GM08714 (cell line): Measurements from ENCODE around the gene PTBP1.
A peak's percentile ranks its signal among the peaks of the same experiment; 100 is the strongest.

ENCODE experiments used
- H3K4me3 ChIP-seq: fragments of 200-500 bp; sonication (Bioruptor generic); 2 replicates; pipeline ENCODE4 v1.5.1; 2014; ENCODE audit warnings: mild to moderate bottlenecking, low read length, inconsistent platforms
- ZNF274 ChIP-seq: IDR thresholded peaks from 2 replicates; pipeline ENCODE4 v1.6.1; 2012; ENCODE audit warnings: mild to moderate bottlenecking, low read depth, low read length

Gene PTBP1

DNA sequence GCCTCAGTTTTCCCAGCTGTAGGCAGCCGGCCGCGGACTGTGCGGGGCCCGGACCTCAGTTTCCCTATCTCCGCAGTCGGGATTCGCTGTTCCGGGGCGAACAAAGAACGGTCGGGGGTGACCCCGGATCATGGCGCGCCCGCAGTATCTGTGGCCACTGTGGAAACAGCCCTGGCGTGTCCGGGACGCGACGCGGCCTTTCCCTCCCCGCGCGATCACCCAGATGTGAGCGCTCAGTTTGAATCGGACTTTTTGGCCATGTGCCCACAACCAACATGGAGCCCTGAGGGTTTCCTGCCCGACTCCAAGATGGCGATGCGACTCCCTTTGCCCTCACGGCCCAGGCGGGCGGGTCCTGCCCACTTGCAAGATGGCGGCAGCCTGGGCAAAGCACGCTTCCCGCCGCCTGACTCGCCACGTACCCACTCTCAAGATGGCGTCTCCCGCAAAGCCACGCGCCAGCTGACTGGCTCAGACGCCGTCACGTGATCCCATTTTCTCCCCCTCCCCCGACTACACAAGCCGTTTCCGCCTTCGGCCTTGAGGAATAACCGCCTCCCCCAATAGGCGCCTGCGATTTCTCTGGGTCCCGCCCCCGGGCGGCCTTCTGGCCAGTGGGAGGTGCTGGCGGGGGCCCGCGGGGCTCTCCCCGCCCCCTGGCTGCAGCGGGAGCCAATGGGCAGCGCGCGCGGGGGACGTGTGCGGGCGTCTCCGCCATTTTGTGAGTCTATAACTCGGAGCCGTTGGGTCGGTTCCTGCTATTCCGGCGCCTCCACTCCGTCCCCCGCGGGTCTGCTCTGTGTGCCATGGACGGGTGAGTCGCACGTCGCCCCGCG is at the start of gene PTBP1:
Gene PTBP1 (plus strand): TSS at position 761 of the 836 bp plus-strand sequence. CDS start 46 bp downstream, at position 807.
- peak within 1 kb of the TSS; percentile 90 for H3K4me3 ChIP-seq
- no peak for TF ChIP-seq ZNF274

- TF ChIP-seq ZNF274: no peak
- H3K4me3 ChIP-seq: no peak overlapping the region
Measured at GRCh38 chr19:748274-748598, 49.0 kb upstream of the PTBP1 start.

DNA sequence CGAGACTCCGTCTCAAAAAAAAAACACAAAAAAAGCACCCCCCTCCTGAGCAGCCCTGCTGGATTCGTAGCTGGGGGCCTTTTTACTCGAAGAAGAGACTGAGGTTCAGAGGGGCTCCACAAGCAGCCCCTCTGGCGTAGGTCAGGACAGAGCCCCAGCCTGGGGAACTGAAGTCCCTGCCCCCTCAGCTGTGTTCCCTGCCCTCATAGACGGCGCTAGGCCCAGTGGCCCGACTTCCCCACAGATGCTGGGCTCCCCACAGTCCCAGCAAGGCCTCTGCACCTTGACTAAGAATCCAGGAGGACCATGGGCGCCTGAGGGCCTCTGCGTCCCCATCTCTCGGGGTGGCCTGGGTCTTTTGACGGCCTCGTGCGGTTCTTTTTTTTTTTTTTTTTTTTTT is 47.4 kb upstream of the PTBP1 start:
- no peak overlapping the region for H3K4me3 ChIP-seq
- TF ChIP-seq ZNF274: no peak

DNA sequence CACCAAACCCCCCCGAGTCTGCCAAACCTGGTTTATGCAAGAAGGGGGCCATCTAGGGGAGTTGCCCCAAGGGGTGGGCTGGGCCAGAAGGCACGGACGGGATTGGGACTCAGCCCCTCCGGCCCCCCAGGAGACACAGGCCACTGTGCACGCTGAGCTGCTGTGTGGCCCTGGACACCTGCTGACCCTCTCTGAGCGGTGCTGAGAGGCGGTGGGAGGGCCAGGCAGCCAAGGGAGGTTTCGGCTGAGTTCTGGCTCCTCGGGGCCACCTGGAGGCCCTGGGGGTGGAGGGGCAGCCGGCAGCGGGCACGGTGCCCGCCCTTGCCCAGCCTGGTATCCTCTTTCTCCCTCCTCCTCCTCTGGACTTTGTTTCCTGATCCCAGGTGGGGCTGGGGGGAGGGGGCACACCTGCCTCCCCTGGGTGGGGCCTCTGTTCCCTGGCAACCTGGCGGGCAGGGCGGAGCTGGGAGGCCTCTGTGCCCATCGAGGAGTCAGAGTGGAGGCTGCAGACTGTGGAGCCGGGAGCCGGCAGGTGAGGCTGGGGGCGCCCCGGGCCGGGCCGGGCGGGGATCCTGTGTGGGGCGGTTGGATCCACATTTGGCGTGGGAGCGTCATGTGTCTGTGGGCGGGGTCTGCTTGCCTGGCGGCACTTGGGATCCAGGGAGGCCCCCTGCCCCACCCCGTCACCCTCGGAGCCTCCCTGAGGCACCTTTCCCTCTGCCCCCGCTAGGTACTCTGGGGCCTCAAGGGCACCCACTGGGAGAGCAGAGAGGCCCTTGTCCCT is 46.4 kb upstream of the PTBP1 start, which contains the start of gene MISP:
Gene MISP (plus strand): TSS at position 473 of the 784 bp plus-strand sequence. CDS start 5,835 bp downstream, outside the sequence.
- TF ChIP-seq ZNF274: no peak
- no peak within 1 kb of the TSS for H3K4me3 ChIP-seq

DNA sequence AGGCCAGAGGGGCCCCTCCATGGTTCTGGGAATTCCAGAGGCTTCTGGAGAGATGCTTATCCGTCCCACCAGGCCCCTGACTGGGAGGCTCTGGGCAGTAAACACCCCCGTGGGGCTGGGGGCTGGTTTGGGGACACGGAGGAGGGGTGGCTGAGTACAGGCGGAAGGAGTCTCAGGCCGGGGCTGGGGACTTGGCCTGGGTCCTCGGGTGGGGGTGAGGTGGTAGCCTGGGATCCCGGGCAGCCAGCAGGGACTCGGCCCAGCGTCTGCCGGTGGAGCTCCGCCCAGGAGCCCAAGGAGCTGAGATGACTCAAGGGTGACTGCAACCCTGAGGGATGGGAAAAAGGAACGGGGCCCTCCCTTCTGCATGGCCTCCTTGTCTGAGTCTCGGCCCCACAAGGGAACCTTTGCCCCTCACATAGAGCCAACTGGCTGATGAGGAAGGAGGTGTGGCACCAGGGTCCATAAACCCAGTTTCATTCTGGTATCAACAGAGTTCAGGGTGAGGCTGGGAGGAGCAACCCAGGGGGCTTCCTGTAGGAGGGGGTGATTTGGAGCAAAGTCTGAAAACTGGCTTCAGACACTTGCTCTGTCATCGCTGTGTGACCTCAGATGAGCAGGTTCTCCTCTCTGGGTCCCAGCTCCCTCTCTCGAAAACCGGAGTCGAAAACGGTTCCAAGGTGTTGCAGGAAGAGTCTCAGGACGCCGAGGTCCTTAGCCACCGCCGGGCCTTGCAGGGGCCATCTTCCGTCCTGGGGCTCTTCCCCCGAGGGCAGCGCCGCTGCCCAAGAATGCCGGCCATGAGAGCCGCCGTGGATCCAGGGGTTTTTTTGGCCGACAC is 45.5 kb upstream of the PTBP1 start:
- no peak for TF ChIP-seq ZNF274
- H3K4me3 ChIP-seq: no peak overlapping the region

DNA sequence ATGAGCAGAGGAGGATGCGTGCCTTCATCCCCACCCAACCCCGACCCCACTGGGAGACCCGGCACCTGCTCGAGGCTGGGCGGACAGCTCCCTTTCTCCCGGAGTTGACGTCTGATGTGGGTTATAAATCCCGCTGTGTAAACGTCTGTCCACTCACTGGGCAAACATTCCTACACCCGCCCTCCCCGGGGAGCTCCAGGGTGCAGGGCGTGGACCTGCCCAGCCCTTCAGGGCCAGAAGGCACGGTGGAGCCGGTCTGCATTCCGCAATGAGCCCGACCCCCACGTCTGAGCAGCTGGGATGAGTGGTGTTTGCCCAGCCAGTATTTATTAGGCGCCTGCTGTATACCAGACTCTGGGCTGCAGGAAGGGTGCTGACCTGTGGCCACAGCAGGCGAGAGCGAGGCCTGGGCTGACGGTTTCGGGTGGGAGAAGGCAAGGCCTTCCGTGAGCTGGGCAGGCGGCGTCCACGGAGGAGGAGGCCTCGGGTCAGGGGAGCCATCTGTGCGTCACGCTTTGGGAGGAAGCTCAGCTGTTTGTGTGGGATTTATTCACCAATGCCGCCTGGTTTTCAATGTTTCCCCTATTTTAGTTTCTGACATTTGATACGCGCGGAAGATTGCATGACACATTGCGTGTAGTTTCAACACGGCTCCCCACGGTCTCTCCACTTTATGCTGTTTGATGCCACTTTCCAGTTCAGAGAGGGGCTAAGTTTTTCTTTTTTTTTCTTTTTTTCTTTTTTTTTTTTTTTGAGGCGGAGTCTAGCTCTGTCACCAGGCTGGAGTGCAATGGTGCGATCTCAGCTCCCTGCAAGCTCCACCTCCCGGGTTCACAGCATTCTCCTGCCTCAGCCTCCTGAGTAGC is 44.4 kb upstream of the PTBP1 start:
- no peak overlapping the region for H3K4me3 ChIP-seq
- TF ChIP-seq ZNF274: no peak

DNA sequence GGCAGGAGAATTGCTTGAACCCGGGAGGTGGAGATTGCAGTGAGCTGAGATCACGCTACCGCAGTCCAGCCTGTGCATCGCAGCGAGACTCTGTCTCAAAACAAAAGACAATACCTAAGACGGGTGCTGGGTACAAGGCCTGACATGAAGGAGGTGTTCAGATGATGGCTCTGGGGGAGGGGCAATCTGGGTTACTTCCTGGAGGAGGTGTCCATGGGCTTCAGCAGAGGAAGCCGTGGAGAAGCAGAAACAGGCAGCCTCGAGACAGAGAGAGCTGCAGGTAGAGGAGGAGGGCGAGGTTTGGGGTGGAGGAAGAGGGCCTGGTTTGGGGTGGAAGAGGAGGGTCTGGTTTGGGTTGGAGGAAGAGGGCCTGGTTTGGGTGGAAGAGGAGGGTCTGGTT is 42.7 kb upstream of the PTBP1 start:
- TF ChIP-seq ZNF274: no peak
- no peak overlapping the region for H3K4me3 ChIP-seq

DNA sequence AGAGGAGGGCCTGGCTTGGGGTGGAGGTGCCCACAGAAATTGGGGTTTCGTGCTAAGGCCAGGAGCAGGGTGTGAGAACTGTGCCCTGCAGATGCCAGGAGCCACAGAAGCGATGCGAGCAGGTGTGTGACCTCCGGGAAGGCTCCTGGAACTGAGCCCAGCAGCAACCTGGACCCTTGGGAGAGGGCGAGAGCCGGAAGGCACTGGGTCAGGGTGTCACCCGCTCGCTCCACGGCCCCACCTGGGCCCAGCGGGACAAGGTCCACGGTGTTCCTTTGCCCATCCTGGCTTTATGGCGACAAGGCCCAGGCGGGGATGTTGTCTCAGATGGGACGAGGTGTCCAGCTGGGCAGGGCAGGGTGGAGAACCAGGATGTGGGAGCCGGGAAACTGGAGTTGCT is 42.2 kb upstream of the PTBP1 start:
- H3K4me3 ChIP-seq: no peak overlapping the region
- TF ChIP-seq ZNF274: no peak

- no peak for TF ChIP-seq ZNF274
- no peak overlapping the region for H3K4me3 ChIP-seq
Measured at GRCh38 chr19:756236-756635, 41.0 kb upstream of the PTBP1 start.

DNA sequence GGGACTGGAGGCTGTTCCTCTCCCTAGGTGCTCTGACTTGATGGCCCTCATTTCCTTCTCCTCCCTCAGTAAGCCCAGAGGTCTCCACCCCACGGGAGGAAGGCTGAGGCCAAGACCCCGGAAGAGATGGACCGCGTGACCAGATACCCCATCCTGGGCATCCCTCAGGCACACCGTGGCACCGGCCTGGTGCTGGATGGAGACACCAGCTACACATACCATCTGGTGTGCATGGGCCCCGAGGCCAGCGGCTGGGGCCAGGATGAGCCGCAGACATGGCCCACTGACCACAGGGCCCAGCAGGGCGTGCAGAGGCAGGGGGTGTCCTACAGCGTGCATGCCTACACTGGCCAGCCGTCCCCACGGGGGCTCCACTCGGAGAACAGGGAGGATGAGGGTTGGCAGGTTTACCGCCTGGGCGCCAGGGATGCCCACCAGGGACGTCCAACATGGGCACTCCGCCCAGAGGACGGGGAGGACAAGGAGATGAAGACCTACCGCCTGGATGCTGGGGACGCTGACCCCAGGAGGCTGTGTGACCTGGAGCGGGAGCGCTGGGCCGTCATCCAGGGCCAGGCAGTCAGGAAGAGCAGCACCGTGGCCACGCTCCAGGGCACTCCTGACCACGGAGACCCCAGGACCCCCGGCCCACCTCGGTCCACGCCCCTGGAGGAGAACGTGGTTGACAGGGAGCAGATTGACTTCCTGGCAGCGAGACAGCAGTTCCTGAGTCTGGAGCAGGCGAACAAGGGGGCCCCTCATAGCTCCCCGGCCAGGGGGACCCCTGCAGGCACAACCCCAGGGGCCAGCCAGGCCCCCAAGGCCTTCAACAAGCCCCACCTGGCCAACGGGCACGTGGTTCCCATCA is 40.2 kb upstream of the PTBP1 start:
- no peak for TF ChIP-seq ZNF274
- H3K4me3 ChIP-seq: no peak overlapping the region

GRCh38 chr19:757811-758668 is 39.2 kb upstream of the PTBP1 start:
- H3K4me3 ChIP-seq: no peak overlapping the region
- TF ChIP-seq ZNF274: no peak

DNA sequence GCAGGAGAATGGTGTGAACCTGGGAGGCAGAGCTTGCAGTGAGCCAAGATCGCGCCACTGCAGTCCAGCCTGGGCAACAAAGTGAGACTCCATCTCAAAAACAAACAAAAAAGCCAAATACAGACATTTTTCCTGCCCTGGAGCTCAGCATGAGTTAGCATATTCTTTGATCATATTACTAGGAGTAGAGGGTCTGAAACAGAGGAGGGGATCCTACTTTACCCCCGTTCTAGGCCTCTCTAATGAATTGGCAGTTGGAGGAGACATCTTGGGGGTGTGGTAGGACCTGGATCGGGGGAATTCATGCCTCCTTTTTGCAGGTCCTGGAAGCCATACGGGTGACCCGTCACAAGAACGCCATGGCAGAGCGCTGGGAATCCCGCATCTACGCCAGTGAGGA is 34.1 kb upstream of the PTBP1 start:
- H3K4me3 ChIP-seq: no peak overlapping the region
- TF ChIP-seq ZNF274: no peak
